ENCODE results near the gene ZC2HC1B. TPM values are rescaled to one million over a fixed set of nuclear protein-coding genes. Genes with fewer than 3 reads are reported as not detected.
A peak's percentile ranks its signal among the peaks of the same experiment; 100 is the strongest.

The ZC2HC1B gene
- total RNA-seq, 1 donor from 2014 or later = not detected

DNA sequence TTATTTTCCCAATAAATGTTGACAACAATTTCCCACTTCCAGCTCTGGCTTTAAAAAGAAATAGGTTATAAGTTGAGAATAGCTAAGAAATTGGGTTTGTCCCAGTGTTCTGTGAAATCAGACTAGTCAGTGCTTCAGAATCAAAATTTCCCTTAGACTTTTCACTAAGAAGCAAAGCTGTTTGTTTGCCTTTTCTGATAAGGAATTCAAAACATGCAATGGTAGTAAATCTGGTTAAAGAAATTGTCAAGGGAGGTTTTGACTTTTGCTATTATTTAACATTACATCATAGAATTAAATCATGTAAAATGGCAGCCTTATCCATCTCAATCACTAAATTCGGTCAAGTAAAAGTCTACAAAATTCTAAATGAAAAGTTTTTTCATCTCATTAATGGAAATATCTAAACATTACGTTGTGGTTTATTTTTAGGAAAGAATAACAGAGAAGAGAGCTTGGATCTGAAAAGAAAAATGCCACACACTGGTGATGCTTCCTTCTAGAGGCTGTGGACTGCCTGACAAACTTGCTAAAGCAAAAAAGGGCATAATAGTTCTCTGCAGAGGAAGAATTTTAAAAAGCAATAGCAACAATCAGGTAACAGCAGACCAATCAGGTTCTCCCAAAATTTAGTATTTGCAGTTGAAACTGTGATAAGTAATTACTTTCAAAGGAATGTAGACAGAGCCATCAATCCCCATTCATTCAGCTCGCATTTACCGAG, 107.4 kb downstream of the ZC2HC1B start:
- no peak overlapping the region for H3K4me3 ChIP-seq (ENCODE audit: insufficient read depth, low read depth, low read length)
- H3K4me3 Mint-ChIP-seq (ENCODE audit: unreplicated experiment) = no peak overlapping the region
- H3K79me2 ChIP-seq (ENCODE audit: insufficient read depth, low read length) = no peaks in the 10 kb centered on the region

DNA sequence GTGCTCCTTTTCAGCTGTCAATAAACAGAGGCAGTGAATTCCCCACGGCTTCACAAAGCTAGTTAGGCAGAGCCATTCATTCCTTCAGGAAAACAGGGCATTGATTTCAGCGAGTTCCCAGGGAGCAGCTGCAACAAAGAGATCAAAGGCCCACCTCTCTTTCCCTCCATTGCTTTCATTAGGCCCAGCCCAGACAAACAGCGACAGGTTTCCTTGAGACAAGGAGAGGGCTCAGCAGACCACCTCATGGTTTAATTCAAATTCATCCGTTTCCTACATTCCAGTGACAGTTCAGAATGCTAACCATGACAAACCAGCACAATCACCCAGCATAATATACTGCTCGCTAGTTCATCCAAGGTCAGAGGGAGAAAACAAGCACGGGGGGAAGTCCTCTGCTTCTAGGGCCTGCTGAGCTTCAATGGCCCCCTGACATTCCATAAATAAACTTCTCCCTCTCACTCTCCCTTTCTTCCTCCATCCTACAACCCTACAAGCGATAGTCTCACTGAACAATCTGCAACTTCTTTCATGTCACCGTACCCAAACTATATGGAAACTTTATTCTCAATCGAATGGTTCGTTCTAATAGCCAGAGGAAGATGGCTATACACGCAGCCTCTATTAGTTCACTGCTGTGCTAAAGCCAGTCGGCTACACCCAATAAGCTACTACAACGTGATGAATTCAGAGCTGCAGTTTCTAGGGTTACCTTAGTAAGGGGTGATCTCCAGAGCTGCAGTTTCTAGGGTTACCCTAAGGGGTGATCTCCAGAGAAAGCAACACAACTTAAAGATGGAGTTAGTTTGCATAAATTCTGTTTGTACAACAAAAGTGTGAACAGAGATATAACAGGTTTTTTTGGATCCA, 109.1 kb downstream of the ZC2HC1B start:
- no peaks in the 10 kb centered on the region for H3K79me2 ChIP-seq (ENCODE audit: insufficient read depth, low read length)
- no peaks in the 10 kb centered on the region for H3K9me3 ChIP-seq (ENCODE audit: insufficient read depth, low read depth, low read length)
- no peaks in the 10 kb centered on the region for H3K27me3 ChIP-seq (ENCODE audit: insufficient read depth, low read length)
- no peak overlapping the region for H3K4me3 Mint-ChIP-seq (ENCODE audit: unreplicated experiment)
- FAIRE-seq (no peak), DNase-seq (ENCODE audit: low read depth) (no peak)
- H3K9ac ChIP-seq (ENCODE audit: low read length) = no peak overlapping the region
- no peak overlapping the region for H3K27ac ChIP-seq (ENCODE audit: low read depth, low read length)
- peak overlapping the region; percentile 2 for H2AFZ ChIP-seq (ENCODE audit: low read depth, low read length)
- peak overlapping the region; percentile 9 for H3K4me2 ChIP-seq (ENCODE audit: low read length)
- peaks cover 1% of the 10 kb centered on the region for H3K9me3 Mint-ChIP-seq (ENCODE audit: unreplicated experiment)
- H3K4me1 Mint-ChIP-seq (ENCODE audit: low read depth, unreplicated experiment) = peaks cover 8% of the 10 kb centered on the region
- H3K4me1 ChIP-seq (ENCODE audit: insufficient read depth, low read length) = peaks cover 6% of the 10 kb centered on the region
- H4K20me1 ChIP-seq (ENCODE audit: insufficient read depth, low read length) = peaks cover 3% of the 10 kb centered on the region
- H3K36me3 ChIP-seq (ENCODE audit: insufficient read depth, low read length) = no peaks in the 10 kb centered on the region
- TF ChIP-seq, protein P1, sequence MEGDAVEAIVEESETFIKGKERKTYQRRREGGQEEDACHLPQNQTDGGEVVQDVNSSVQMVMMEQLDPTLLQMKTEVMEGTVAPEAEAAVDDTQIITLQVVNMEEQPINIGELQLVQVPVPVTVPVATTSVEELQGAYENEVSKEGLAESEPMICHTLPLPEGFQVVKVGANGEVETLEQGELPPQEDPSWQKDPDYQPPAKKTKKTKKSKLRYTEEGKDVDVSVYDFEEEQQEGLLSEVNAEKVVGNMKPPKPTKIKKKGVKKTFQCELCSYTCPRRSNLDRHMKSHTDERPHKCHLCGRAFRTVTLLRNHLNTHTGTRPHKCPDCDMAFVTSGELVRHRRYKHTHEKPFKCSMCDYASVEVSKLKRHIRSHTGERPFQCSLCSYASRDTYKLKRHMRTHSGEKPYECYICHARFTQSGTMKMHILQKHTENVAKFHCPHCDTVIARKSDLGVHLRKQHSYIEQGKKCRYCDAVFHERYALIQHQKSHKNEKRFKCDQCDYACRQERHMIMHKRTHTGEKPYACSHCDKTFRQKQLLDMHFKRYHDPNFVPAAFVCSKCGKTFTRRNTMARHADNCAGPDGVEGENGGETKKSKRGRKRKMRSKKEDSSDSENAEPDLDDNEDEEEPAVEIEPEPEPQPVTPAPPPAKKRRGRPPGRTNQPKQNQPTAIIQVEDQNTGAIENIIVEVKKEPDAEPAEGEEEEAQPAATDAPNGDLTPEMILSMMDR (IDR thresholded peaks at IDR 0.05; ENCODE audit: insufficient read depth, low read depth, low read length) = no peak
- no peak for TF ChIP-seq EZH2 (IDR thresholded peaks at IDR 0.05; ENCODE audit: insufficient read depth, low read length)
- H3K27ac Mint-ChIP-seq (ENCODE audit: unreplicated experiment) = no peak overlapping the region
- H3K27me3 Mint-ChIP-seq (ENCODE audit: low read depth, unreplicated experiment) = peaks cover 32% of the 10 kb centered on the region
- H3K36me3 Mint-ChIP-seq (ENCODE audit: low read depth, unreplicated experiment) = peaks cover 2% of the 10 kb centered on the region
- H3K4me3 ChIP-seq (ENCODE audit: insufficient read depth, low read depth, low read length) = no peak overlapping the region

More for the DNA sequence above, 107.4 kb downstream of the ZC2HC1B start:
- no peak overlapping the region for H3K9ac ChIP-seq (ENCODE audit: low read length)
- H3K27ac ChIP-seq (ENCODE audit: low read depth, low read length) = no peak overlapping the region
- H3K27me3 Mint-ChIP-seq (ENCODE audit: low read depth, unreplicated experiment) = peaks cover 37% of the 10 kb centered on the region
- H4K20me1 ChIP-seq (ENCODE audit: insufficient read depth, low read length) = peaks cover 3% of the 10 kb centered on the region
- DNase-seq (ENCODE audit: low read depth) (no peak), FAIRE-seq (no peak)
- H3K9me3 ChIP-seq (ENCODE audit: insufficient read depth, low read depth, low read length) = no peaks in the 10 kb centered on the region
- H3K4me2 ChIP-seq (ENCODE audit: low read length) = no peak overlapping the region
- no peaks in the 10 kb centered on the region for H3K27me3 ChIP-seq (ENCODE audit: insufficient read depth, low read length)
- no peak overlapping the region for H3K27ac Mint-ChIP-seq (ENCODE audit: unreplicated experiment)
- H2AFZ ChIP-seq (ENCODE audit: low read depth, low read length) = no peak overlapping the region
- TF ChIP-seq, protein P1 (IDR thresholded peaks at IDR 0.05; ENCODE audit: insufficient read depth, low read depth, low read length) = no peak
- no peak for TF ChIP-seq EZH2 (IDR thresholded peaks at IDR 0.05; ENCODE audit: insufficient read depth, low read length)
- H3K36me3 Mint-ChIP-seq (ENCODE audit: low read depth, unreplicated experiment) = peaks cover 2% of the 10 kb centered on the region
- H3K4me1 Mint-ChIP-seq (ENCODE audit: low read depth, unreplicated experiment) = peaks cover 8% of the 10 kb centered on the region
- peaks cover 6% of the 10 kb centered on the region for H3K4me1 ChIP-seq (ENCODE audit: insufficient read depth, low read length)
- no peaks in the 10 kb centered on the region for H3K36me3 ChIP-seq (ENCODE audit: insufficient read depth, low read length)
- H3K9me3 Mint-ChIP-seq (ENCODE audit: unreplicated experiment) = peaks cover 1% of the 10 kb centered on the region
